IPS-15b (cell line): ENCODE measurements around the gene ATF6.

Experiments used
- H3K27me3 ChIP-seq: one replicate; pipeline ENCODE4 v1.6.1; 2013; ENCODE audit warnings: low read length; ENCODE audit not compliant: control insufficient read depth, insufficient read depth
- H3K36me3 ChIP-seq: one replicate; pipeline ENCODE4 v1.6.1; 2013; ENCODE audit warnings: low read length; ENCODE audit not compliant: control insufficient read depth, insufficient read depth
- H3K4me1 ChIP-seq: one replicate; pipeline ENCODE4 v1.6.1; 2013; ENCODE audit warnings: mild to moderate bottlenecking, low read length; ENCODE audit not compliant: control insufficient read depth, insufficient read depth
- H3K4me3 ChIP-seq: one replicate; pipeline ENCODE4 v1.5.1; 2013; ENCODE audit warnings: low read depth, low read length
- H3K9ac ChIP-seq: one replicate; pipeline ENCODE4 v1.6.1; 2013; ENCODE audit warnings: low read depth, mild to moderate bottlenecking, low read length
- H3K9me3 ChIP-seq: one replicate; pipeline ENCODE4 v1.6.1; 2013; ENCODE audit warnings: mild to moderate bottlenecking, low read length; ENCODE audit not compliant: control insufficient read depth, insufficient read depth

The ATF6 gene

GRCh38 chr1:161983725-161984124 lies 217.6 kb downstream of the ATF6 start:
- no peak overlapping the region for H3K4me3 ChIP-seq
- H3K36me3 ChIP-seq, result no peaks in the 10 kb centered on the region
- no peaks in the 10 kb centered on the region for H3K27me3 ChIP-seq
- H3K4me1 ChIP-seq, result no peaks in the 10 kb centered on the region
- no peak overlapping the region for H3K9ac ChIP-seq
- no peaks in the 10 kb centered on the region for H3K9me3 ChIP-seq

- Histone ChIP-seq H3K27me3 (no peaks in the 10 kb centered on the region), H3K4me1 (no peaks in the 10 kb centered on the region), H3K9me3 (no peaks in the 10 kb centered on the region), H3K36me3 (no peaks in the 10 kb centered on the region), H3K4me3 (no peak overlapping the region), H3K9ac (no peak overlapping the region)
Observed at GRCh38 chr1:161985301-161985822, 219.2 kb downstream of the ATF6 start.

- Histone ChIP-seq H3K4me1 (no peaks in the 10 kb centered on the region), H3K4me3 (no peak overlapping the region), H3K27me3 (no peaks in the 10 kb centered on the region), H3K9me3 (no peaks in the 10 kb centered on the region), H3K36me3 (no peaks in the 10 kb centered on the region), H3K9ac (no peak overlapping the region)
Observed at GRCh38 chr1:161986328-161986727, 220.2 kb downstream of the ATF6 start.

GRCh38 chr1:161987303-161987702 lies 221.2 kb downstream of the ATF6 start:
- no peaks in the 10 kb centered on the region for H3K36me3 ChIP-seq
- no peak overlapping the region for H3K4me3 ChIP-seq
- H3K9ac ChIP-seq, result no peak overlapping the region
- H3K9me3 ChIP-seq, result no peaks in the 10 kb centered on the region
- H3K4me1 ChIP-seq, result no peaks in the 10 kb centered on the region
- no peaks in the 10 kb centered on the region for H3K27me3 ChIP-seq

- Histone ChIP-seq H3K4me1 (no peaks in the 10 kb centered on the region), H3K27me3 (no peaks in the 10 kb centered on the region), H3K4me3 (no peak overlapping the region), H3K36me3 (no peaks in the 10 kb centered on the region), H3K9ac (no peak overlapping the region), H3K9me3 (no peaks in the 10 kb centered on the region)
Observed at GRCh38 chr1:161987872-161988271, 221.8 kb downstream of the ATF6 start.

GRCh38 chr1:161988413-161988812 lies 222.3 kb downstream of the ATF6 start:
- Histone ChIP-seq H3K9me3 (no peaks in the 10 kb centered on the region), H3K36me3 (no peaks in the 10 kb centered on the region), H3K27me3 (no peaks in the 10 kb centered on the region), H3K4me1 (no peaks in the 10 kb centered on the region), H3K9ac (no peak overlapping the region), H3K4me3 (no peak overlapping the region)

- Histone ChIP-seq H3K9me3 (no peaks in the 10 kb centered on the region), H3K36me3 (no peaks in the 10 kb centered on the region), H3K9ac (no peak overlapping the region), H3K4me3 (no peak overlapping the region), H3K27me3 (no peaks in the 10 kb centered on the region), H3K4me1 (no peaks in the 10 kb centered on the region)
Observed at GRCh38 chr1:161989108-161989507, 223.0 kb downstream of the ATF6 start.

GRCh38 chr1:161989786-161990185 lies 223.7 kb downstream of the ATF6 start:
- no peaks in the 10 kb centered on the region for H3K36me3 ChIP-seq
- H3K27me3 ChIP-seq, result no peaks in the 10 kb centered on the region
- H3K4me3 ChIP-seq, result no peak overlapping the region
- H3K9me3 ChIP-seq, result no peaks in the 10 kb centered on the region
- H3K4me1 ChIP-seq, result no peaks in the 10 kb centered on the region
- H3K9ac ChIP-seq, result no peak overlapping the region

GRCh38 chr1:161993576-161993975 lies 227.5 kb downstream of the ATF6 start:
- Histone ChIP-seq H3K27me3 (no peaks in the 10 kb centered on the region), H3K36me3 (no peaks in the 10 kb centered on the region)

GRCh38 chr1:161994175-161994668 lies 228.1 kb downstream of the ATF6 start:
- Histone ChIP-seq H3K27me3 (no peaks in the 10 kb centered on the region), H3K9ac (no peak overlapping the region), H3K4me1 (no peaks in the 10 kb centered on the region), H3K4me3 (no peak overlapping the region), H3K9me3 (no peaks in the 10 kb centered on the region), H3K36me3 (no peaks in the 10 kb centered on the region)

More at GRCh38 chr1:161993576-161993975, 227.5 kb downstream of the ATF6 start:
- Histone ChIP-seq H3K9ac (no peak overlapping the region), H3K9me3 (no peaks in the 10 kb centered on the region), H3K4me1 (no peaks in the 10 kb centered on the region), H3K4me3 (no peak overlapping the region)

- H3K9me3 ChIP-seq, result no peaks in the 10 kb centered on the region
- H3K9ac ChIP-seq, result no peak overlapping the region
- H3K4me1 ChIP-seq, result no peaks in the 10 kb centered on the region
- no peaks in the 10 kb centered on the region for H3K27me3 ChIP-seq
- no peaks in the 10 kb centered on the region for H3K36me3 ChIP-seq
- no peak overlapping the region for H3K4me3 ChIP-seq
Observed at GRCh38 chr1:161997152-161997551, 231.0 kb downstream of the ATF6 start.

GRCh38 chr1:161998811-161999210 lies 232.7 kb downstream of the ATF6 start:
- H3K9ac ChIP-seq, result no peak overlapping the region
- H3K4me1 ChIP-seq, result peaks cover 4% of the 10 kb centered on the region
- no peaks in the 10 kb centered on the region for H3K27me3 ChIP-seq
- H3K4me3 ChIP-seq, result no peak overlapping the region
- no peaks in the 10 kb centered on the region for H3K9me3 ChIP-seq
- no peaks in the 10 kb centered on the region for H3K36me3 ChIP-seq
